Erythroblast (primary cell): Measurements from ENCODE around the gene HBE1.
"Not testable (repeated sequence)": the region's sequence is repeated elsewhere in the genome, so short reads cannot be mapped to it uniquely, and the experiment has no call there.

Experiments used
- GATA1 ChIP-seq: IDR thresholded peaks from 2 replicates; pipeline ENCODE4 v1.6.1; 2011; ENCODE audit warnings: low read depth, mild to moderate bottlenecking, control low read depth, low read length, moderate library complexity
- POLR2A ChIP-seq: IDR thresholded peaks from 2 replicates; pipeline ENCODE4 v1.6.1; 2011; ENCODE audit warnings: mild to moderate bottlenecking, low read length

GRCh38 chr11:5313326-5314023, 43.7 kb upstream of the HBE1 start:
- not testable (repeated sequence) for TF ChIP-seq POLR2A, GATA1
